Fibroblast of lung (primary cell): ENCODE results near the gene CD244.

ENCODE experiments used
- CTCF ChIP-seq, 2 donors: IDR thresholded peaks in 1 of 2; conservative IDR thresholded peaks in 1 of 2; 1 replicate in 1 of 2; 2 replicates in 1 of 2; pipeline ENCODE4 v1.5.1; 2011 to 2012; ENCODE audit warnings: low read length in 2 of 2, control low read depth in 1 of 2, inconsistent platforms in 1 of 2, low read depth in 1 of 2, mild to moderate bottlenecking in 1 of 2
- EZH2 ChIP-seq: IDR thresholded peaks from 2 replicates; pipeline ENCODE4 v1.5.1; 2012; ENCODE audit warnings: low read length, control low read depth, mild to moderate bottlenecking; ENCODE audit errors: missing control alignments

- TF ChIP-seq CTCF (conservative IDR thresholded peaks at IDR 0.05 in 1 of 2, IDR thresholded peaks at IDR 0.05 in 1 of 2; ENCODE audit: low read depth in 1 of 2, low read length in 2 of 2) (no peak), EZH2 (no peak)
Observed at GRCh38 chr1:160858507-160858906, 4.2 kb downstream of the CD244 start.
